ENCODE data around the gene AXIN1. TPM values are rescaled to one million over a fixed set of nuclear protein-coding genes. Genes with fewer than 3 reads are reported as not detected.
"Not testable (repeated sequence)": the region's sequence is repeated elsewhere in the genome, so short reads cannot be mapped to it uniquely, and the experiment has no call there.

Gene AXIN1
- total RNA-seq, 1 donor from 2014 or later, result 27.9 TPM

DNA sequence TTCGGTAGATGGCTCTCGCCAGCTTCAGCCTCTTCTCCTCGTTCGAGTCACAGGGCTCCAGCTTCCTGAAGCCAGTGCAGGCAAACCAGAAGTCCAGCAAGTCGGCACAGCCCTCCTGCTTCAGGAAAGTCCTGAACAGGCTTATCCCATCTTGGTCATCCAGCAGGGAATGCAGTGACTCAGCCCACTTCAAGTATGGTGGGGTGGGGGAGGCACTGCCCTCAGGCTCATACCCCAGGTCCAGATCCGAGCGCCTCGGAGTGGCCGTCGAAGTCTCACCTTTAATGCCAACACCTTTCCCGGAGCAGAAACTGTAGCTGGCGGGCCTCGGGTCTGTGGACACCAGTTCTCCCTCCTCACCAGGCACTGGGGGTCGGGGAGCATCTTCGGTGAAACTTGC, 5.9 kb downstream of the AXIN1 start:
- intact Hi-C loops (cut with micrococcal nuclease), result no loop called here
- H3K36me3 Mint-ChIP-seq (ENCODE audit: low read depth), result peaks cover 47% of the 10 kb centered on the region

DNA sequence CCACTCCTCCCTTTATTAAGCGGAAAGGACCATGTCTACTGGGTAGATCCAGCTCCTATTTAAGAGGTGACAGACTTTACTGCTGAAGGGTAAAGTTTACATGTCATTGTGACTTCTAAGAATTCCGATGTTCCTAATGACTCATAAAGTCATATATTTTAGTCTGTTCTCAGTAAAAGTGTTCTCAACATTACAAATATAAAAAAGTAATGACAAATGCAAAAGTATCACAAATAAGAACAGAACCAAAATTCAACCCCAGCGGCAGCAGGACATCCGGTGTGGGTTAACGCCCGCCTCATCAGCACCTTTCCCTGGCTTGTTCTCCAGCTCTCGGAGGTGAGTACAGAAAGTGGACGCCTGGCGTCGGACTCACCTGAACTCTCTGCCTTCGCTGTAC, 6.8 kb downstream of the AXIN1 start:
- H3K27me3 Mint-ChIP-seq, result no peaks in the 10 kb centered on the region
- H3K4me1 Mint-ChIP-seq, result peaks cover 39% of the 10 kb centered on the region
- no peak overlapping the region for H3K27ac Mint-ChIP-seq
- no peak overlapping the region for H3K4me3 Mint-ChIP-seq
- no peaks in the 10 kb centered on the region for H3K9me3 Mint-ChIP-seq
- no peak for DNase-seq
- intact Hi-C loops (cut with micrococcal nuclease), result no loop called here
- H3K36me3 Mint-ChIP-seq (ENCODE audit: low read depth), result peaks cover 47% of the 10 kb centered on the region

More for the DNA sequence above, 5.9 kb downstream of the AXIN1 start:
- Mint-ChIP-seq H3K4me3 (no peak overlapping the region), H3K27ac (no peak overlapping the region), H3K9me3 (no peaks in the 10 kb centered on the region), H3K4me1 (peaks cover 42% of the 10 kb centered on the region), H3K27me3 (no peaks in the 10 kb centered on the region)
- DNase-seq, result no peak

DNA sequence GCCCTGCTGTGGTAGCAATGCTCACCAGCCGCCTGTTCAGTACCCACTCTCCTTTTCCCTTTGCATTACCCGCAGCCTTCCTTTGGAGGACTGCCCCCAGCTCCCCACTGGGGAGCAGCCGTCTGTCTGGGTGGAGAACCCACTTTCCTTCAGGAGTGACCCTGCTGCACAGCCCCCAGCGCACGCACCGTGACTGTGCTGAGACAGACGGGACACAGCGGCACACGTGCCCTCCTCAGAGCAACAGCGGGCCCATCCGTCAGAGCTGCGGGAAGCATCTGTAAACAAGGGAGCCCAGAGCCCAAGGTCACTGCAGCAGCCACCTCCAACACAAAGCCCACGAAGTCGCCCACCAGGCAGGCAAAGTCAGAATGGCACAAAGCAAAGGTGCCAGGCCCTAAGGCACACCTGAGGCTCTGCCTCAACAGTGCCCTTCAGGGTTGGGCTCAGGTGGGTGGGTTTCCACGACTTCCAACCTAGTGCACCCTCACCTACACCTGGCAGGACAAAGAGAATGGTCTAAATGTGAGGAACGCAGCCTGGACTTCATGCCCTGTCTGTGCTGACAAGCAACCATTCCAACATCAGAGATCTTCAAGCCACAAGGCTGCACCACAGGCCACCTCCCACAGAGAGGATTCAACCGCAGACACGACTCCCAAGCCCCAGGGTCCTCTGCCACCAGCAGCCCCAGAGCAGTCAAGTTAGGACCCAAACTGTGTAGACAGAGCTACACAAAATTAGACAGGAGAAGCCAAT, 9.9 kb downstream of the AXIN1 start:
- peaks cover 35% of the 10 kb centered on the region for H3K4me1 Mint-ChIP-seq
- H3K27ac Mint-ChIP-seq, result no peak overlapping the region

DNA sequence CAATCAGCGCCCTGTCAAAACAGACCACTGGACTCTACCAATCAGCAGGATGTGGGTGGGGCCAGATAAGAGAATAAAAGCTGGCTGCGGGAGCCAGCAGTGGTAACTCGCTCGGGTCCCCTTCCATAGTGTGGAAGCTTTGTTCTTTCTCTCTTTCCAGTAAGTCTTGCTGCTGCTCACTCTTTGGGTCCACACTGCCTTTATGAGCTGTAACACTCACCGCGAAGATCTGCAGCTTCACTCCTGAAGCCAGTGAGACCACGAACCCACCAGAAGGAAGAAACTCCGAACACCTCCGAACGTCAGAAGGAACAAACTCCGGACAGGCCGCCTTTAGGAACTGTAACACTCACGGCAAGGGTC, 10.6 kb downstream of the AXIN1 start:
- H3K4me3 Mint-ChIP-seq; H3K27me3 Mint-ChIP-seq; DNase-seq; intact Hi-C loops (cut with micrococcal nuclease); H3K9me3 Mint-ChIP-seq; H3K27ac Mint-ChIP-seq: not testable (repeated sequence)
- Mint-ChIP-seq H3K36me3 (ENCODE audit: low read depth) (peaks cover 31% of the 10 kb centered on the region), H3K4me1 (peaks cover 32% of the 10 kb centered on the region)

More for the DNA sequence above, 9.9 kb downstream of the AXIN1 start:
- H3K9me3 Mint-ChIP-seq, result no peaks in the 10 kb centered on the region
- H3K36me3 Mint-ChIP-seq (ENCODE audit: low read depth), result peaks cover 36% of the 10 kb centered on the region
- intact Hi-C loops (cut with micrococcal nuclease), result no loop called here
- no peaks in the 10 kb centered on the region for H3K27me3 Mint-ChIP-seq
- no peak for DNase-seq
- H3K4me3 Mint-ChIP-seq, result no peak overlapping the region

DNA sequence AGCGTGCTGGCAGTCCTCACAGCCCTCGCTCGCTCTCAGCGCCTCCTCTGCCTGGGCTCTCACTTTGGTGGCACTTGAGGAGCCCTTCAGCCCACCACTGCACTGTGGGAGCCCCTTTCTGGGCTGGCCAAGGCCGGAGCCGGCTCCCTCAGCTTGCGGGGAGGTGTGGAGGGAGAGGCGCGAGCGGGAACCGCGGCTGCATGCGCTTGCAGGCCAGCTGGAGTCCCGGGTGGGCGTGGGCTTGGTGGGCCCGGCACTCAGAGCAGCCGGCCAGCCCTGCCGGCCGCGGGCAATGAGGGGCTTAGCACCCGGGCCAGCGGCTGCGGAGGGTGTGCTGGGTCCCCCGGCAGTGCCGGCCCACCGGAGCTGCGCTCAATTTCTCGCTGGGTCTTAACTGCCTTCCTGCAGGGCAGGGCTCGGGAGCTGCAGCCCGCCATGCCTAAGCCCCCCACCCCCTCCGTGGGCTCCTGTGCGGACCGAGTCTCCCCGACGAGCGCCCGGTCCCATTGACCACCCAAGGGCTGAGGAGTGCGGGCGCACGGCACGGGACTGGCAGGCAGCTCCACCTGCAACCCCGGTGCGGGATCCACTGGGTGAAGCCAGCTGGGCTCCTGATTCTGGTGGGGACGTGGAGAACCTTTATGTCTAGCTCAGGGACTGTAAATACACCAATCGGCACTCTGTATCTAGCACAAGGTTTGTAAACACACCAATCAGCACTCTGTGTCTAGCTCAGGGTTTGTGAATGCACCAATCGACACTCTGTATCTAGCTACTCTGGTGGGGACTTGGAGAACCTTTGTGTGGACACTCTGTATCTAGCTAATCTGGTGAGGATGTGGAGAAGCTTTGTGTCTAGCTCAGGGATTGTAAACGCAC, 11.2 kb downstream of the AXIN1 start:
- H3K27ac Mint-ChIP-seq; intact Hi-C loops (cut with micrococcal nuclease); DNase-seq; H3K4me3 Mint-ChIP-seq; H3K9me3 Mint-ChIP-seq; H3K27me3 Mint-ChIP-seq: not testable (repeated sequence)
- Mint-ChIP-seq H3K36me3 (ENCODE audit: low read depth) (peaks cover 27% of the 10 kb centered on the region), H3K4me1 (peaks cover 32% of the 10 kb centered on the region)

DNA sequence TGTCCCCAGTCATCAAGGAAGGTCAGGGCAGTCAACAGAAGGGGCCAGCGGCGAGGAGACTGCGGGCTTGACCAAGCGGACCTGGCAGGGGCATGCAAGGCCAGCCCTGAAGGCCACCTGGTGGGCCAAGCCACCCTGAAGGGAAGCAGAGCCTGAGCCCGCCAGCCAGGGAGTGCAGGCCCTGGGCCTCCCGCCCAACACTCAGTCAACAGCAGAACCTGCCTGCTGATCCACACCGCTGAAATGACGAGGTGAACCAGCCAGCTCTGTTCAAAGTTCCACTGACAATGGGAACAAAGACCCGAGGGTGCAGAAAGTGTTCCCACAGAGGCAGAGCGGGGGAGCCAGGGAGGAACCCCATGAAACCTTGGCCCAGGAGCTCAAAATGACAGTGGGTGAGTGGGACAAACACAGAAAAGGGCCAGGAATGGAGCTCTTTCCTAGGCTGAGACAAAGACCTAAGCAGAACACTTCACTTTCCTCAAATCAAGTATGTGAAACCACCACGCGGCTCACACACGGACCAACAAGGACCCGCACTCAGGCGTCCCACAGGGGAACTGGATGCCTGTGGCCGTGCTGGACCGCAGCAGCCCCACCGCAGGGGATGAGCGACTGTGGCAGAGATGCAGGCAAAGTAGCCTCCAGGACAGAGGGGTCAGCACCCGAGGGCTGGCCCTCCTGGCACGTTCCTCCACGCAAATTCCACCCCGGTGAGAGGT, 12.0 kb downstream of the AXIN1 start:
- intact Hi-C loops (cut with micrococcal nuclease), result no loop called here
- peaks cover 20% of the 10 kb centered on the region for H3K36me3 Mint-ChIP-seq (ENCODE audit: low read depth)
- no peak overlapping the region for H3K27ac Mint-ChIP-seq
- no peak overlapping the region for H3K4me3 Mint-ChIP-seq
- H3K4me1 Mint-ChIP-seq, result peaks cover 33% of the 10 kb centered on the region
- no peaks in the 10 kb centered on the region for H3K27me3 Mint-ChIP-seq
- H3K9me3 Mint-ChIP-seq, result no peaks in the 10 kb centered on the region
- DNase-seq, result no peak

DNA sequence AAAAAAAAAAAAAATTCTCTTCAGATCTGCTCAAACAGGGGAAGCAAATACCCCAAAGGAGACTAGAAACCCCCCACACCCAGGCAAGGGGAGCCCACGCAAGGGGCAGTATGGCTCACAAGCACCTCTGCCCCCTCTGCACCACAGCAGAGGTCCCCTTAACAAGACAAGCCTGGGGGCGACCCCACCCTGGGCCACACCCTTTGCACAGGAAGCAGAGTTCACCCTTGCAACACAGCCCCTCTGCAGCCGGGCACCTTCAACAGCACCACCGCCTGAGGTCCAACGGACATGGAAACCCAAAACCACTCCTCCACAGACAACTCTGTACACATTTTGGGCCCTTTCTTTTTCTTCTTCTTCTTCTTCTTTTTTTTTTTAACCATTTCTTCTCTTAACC, 12.8 kb downstream of the AXIN1 start:
- Mint-ChIP-seq H3K9me3 (no peaks in the 10 kb centered on the region), H3K4me3 (peak overlapping the region; percentile 44), H3K36me3 (ENCODE audit: low read depth) (peaks cover 13% of the 10 kb centered on the region), H3K4me1 (peaks cover 32% of the 10 kb centered on the region), H3K27ac (no peak overlapping the region), H3K27me3 (no peaks in the 10 kb centered on the region)
- no peak for DNase-seq
- intact Hi-C loops (cut with micrococcal nuclease), result no loop called here

DNA sequence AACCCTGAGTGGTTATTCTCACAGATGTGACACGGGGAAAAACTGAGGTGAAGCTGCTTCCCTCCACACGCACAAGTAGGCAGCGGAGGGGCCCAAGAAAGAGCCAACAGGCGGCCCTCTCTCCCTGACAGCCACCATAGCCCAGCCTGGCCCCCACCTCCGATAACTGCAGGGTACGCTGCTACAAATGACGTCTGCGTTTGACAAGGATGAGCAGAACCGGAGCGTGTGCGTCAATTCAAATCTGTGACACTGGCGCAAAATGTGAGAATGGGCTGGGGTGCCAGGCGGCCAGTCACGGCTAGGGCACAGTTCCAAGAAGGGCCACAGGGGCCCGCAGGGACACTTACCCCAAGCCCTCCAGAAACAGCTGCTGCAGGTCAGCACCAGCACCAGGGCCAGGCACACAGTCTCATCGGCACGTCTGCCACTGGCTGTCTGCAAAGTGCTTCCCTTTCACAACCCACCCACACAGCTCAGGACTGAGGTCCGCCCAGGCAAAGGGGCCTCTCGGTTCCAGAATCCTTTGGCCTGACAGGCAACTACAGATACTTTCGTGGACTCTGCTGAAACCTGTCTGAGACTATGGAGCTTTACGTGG, 14.4 kb downstream of the AXIN1 start:
- no peak overlapping the region for H3K27ac Mint-ChIP-seq
- no peak for DNase-seq
- H3K27me3 Mint-ChIP-seq, result no peaks in the 10 kb centered on the region
- H3K4me1 Mint-ChIP-seq, result peaks cover 30% of the 10 kb centered on the region
- peaks cover 7% of the 10 kb centered on the region for H3K36me3 Mint-ChIP-seq (ENCODE audit: low read depth)
- no peak overlapping the region for H3K4me3 Mint-ChIP-seq
- intact Hi-C loops (cut with micrococcal nuclease), result no loop called here
- no peaks in the 10 kb centered on the region for H3K9me3 Mint-ChIP-seq

DNA sequence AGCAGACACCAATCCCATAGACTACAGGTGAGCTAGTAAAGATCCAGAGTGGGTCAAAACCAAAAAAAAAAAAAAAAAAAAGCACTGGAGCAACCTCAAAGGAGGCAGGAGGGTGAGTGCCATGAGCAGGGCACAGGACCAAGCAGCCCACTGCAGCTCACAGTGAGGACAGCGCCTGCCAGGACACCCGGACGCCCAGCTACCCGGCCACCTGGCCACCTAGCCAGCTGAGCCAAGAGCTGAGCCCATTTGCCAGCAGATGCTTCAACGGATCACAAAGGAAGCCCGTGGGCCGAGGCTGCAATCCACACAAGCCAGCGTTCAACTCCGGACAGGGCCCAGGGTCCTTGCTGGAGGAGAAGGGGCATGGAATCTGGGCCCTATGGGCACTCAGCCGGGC, 15.1 kb downstream of the AXIN1 start:
- Mint-ChIP-seq H3K4me3 (no peak overlapping the region), H3K27ac (no peak overlapping the region), H3K4me1 (peaks cover 24% of the 10 kb centered on the region), H3K27me3 (no peaks in the 10 kb centered on the region), H3K9me3 (no peaks in the 10 kb centered on the region), H3K36me3 (ENCODE audit: low read depth) (peaks cover 5% of the 10 kb centered on the region)
- no peak for DNase-seq
- intact Hi-C loops (cut with micrococcal nuclease), result no loop called here

DNA sequence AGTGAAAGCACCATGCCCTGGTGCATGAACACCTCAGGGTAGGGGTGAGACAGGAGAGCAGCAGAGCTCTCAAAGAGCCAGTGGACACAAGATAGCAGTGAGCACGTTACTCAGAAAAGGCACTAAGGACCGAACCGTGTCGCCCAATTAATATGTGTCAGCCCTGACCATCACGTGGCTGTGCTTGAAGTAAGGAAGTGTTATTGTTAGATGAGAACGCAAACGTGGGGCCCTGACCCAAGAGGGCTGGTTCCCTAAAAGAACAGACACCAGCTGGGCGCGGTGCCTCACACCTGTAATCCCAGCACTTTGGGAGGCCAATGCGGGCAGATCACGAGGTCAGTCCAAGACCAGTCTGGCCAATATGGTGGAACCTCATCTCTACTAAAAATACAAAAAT, 16.3 kb downstream of the AXIN1 start:
- H3K27me3 Mint-ChIP-seq, result no peaks in the 10 kb centered on the region
- H3K4me3 Mint-ChIP-seq, result no peak overlapping the region
- intact Hi-C loops (cut with micrococcal nuclease), result no loop called here
- no peak overlapping the region for H3K27ac Mint-ChIP-seq
- no peaks in the 10 kb centered on the region for H3K36me3 Mint-ChIP-seq (ENCODE audit: low read depth)
- peaks cover 23% of the 10 kb centered on the region for H3K4me1 Mint-ChIP-seq
- H3K9me3 Mint-ChIP-seq, result no peaks in the 10 kb centered on the region
- DNase-seq, result no peak

DNA sequence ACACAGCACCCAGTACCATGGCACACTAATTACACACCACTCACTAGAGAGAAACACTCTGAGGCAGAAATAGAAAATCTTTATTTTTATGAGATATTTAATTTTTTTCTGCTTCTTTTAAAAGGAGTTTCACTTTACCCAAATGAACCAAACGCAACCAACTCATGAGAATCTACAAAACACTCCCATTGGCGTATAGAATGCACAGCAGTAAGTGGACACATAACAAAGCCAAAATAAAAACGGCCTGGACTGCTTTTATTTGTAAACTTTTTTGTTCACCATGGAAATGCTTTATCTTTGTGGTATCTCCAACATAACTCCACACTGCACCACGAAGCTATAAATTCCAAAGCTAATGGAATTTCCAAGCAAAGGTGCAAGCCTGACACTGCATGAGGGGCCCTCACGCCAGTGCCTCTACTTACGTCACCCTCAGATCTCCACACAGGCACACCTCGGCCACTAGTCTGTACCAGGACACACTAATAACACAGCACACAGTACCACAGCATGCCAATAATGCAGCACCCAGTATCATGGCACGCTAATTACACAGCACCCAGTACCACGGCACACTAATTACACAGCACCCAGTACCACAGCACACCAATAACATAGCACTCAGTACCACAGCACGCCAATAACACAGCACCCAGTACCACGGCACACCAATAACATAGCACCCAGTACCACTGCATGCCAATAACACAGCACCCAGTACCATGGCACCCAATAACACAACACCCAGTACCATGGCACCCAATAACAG, 17.5 kb downstream of the AXIN1 start:
- H3K4me3 Mint-ChIP-seq; H3K36me3 Mint-ChIP-seq (ENCODE audit: low read depth); intact Hi-C loops (cut with micrococcal nuclease); H3K27me3 Mint-ChIP-seq; H3K27ac Mint-ChIP-seq; DNase-seq; H3K9me3 Mint-ChIP-seq: not testable (repeated sequence)
- peaks cover 18% of the 10 kb centered on the region for H3K4me1 Mint-ChIP-seq

DNA sequence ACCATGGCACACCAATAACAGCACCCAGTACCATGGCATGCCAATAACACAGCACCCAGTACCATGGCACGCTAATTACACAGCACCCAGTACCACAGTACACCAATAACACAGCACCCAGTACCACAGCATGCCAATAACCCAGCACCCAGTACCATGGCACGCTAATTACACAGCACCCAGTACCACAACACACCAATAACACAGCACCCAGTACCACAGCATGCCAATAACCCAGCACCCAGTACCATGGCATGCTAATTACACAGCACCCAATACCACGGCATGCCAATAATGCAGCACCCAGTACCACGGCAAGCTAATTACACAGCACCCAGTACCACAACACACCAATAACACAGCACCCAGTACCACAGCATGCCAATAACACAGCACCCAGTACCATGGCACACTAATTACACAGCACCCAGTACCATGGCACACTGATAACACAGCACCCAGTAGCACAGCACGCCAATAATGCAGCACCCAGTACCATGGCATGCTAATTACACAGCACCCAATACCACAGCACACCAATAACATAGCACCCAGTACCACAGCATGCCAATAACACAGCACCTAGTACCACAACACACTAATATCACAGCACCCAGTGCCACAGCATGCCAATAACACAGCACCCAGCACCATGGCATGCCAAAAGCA, 18.2 kb downstream of the AXIN1 start:
- H3K36me3 Mint-ChIP-seq (ENCODE audit: low read depth); H3K27ac Mint-ChIP-seq; H3K27me3 Mint-ChIP-seq: not testable (repeated sequence)

More for the DNA sequence above, 18.2 kb downstream of the AXIN1 start:
- H3K4me3 Mint-ChIP-seq; intact Hi-C loops (cut with micrococcal nuclease); DNase-seq; H3K9me3 Mint-ChIP-seq: not testable (repeated sequence)
- H3K4me1 Mint-ChIP-seq, result peaks cover 12% of the 10 kb centered on the region
